KOPT-K1 (cell line): Measurements from ENCODE around the gene DMD.
"Not testable (repeated sequence)": the region's sequence is repeated elsewhere in the genome, so short reads cannot be mapped to it uniquely, and the experiment has no call there.

Experiments used
- H3K27ac ChIP-seq: fragments of 200-600 bp; sonication (generic); 2 replicates; pipeline ENCODE4 v1.5.1; 2016; ENCODE audit warnings: antibody characterized with exemption, mild to moderate bottlenecking, low read depth, low read length; ENCODE audit not compliant: poor library complexity, severe bottlenecking
- H3K36me3 ChIP-seq: fragments of 200-600 bp; sonication (generic); 2 replicates; pipeline ENCODE4 v1.5.1; 2017; ENCODE audit warnings: antibody characterized with exemption, mild to moderate bottlenecking, low read length, moderate library complexity; ENCODE audit not compliant: insufficient read depth
- H3K9me3 ChIP-seq: fragments of 200-600 bp; sonication (generic); 2 replicates; pipeline ENCODE4 v1.5.1; 2017; ENCODE audit warnings: antibody characterized with exemption, low read length, mild to moderate bottlenecking; ENCODE audit not compliant: insufficient read depth, poor library complexity, severe bottlenecking

The DMD gene

GRCh38 chrX:32267796-32268195 is 943.6 kb downstream of the DMD start:
- Histone ChIP-seq H3K27ac (no peak overlapping the region), H3K9me3 (peaks cover 6% of the 10 kb centered on the region), H3K36me3 (no peaks in the 10 kb centered on the region)

DNA sequence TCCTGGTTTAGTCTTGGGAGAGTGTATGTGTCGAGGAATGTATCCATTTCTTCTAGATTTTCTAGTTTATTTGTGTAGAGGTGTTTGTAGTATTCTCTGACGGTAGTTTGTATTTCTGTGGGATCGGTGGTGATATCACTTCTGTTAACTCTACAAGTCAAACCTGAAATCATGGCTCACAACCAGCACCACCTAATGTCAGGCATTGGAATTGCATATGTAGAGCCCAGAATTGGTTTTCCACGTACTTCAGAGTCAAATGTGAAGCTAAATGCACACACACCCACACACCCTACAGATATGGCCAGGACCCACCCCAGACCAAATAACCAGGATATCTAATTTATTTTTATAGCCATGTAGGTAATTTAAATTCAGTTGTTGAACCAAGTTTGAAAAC is 964.7 kb downstream of the DMD start:
- H3K27ac ChIP-seq, H3K9me3 ChIP-seq, H3K36me3 ChIP-seq: not testable (repeated sequence)

- H3K27ac ChIP-seq: no peak overlapping the region
- H3K9me3 ChIP-seq: no peaks in the 10 kb centered on the region
- no peaks in the 10 kb centered on the region for H3K36me3 ChIP-seq
These were observed 1015.7 kb downstream of the DMD start for GRCh38 chrX:32195611-32196010.

DNA sequence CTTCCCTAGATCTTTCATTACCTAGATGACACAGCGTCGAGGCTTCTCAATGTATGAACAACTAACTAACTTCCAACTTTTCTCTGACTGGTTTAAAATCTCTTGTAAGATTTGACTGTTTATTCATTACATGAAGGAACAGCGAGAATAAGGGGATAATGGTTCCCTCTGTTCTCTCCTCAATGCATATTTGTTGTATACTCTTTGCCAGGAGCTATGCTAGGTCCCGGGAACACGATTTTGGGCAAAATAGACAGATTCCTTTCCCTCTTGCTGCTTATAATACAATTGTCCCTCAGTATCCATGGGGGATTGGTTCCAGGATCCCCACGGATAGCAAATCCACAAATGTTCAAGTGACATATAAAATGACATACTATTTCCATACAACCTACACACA is 1020.0 kb downstream of the DMD start:
- Histone ChIP-seq H3K36me3 (no peaks in the 10 kb centered on the region), H3K27ac (no peak overlapping the region), H3K9me3 (no peaks in the 10 kb centered on the region)

GRCh38 chrX:32185160-32185559 is 1026.2 kb downstream of the DMD start:
- Histone ChIP-seq H3K27ac (no peak overlapping the region), H3K36me3 (no peaks in the 10 kb centered on the region), H3K9me3 (no peaks in the 10 kb centered on the region)

- H3K36me3 ChIP-seq: no peaks in the 10 kb centered on the region
- H3K9me3 ChIP-seq: no peaks in the 10 kb centered on the region
- no peak overlapping the region for H3K27ac ChIP-seq
These were observed 1028.3 kb downstream of the DMD start for GRCh38 chrX:32183066-32183465.

DNA sequence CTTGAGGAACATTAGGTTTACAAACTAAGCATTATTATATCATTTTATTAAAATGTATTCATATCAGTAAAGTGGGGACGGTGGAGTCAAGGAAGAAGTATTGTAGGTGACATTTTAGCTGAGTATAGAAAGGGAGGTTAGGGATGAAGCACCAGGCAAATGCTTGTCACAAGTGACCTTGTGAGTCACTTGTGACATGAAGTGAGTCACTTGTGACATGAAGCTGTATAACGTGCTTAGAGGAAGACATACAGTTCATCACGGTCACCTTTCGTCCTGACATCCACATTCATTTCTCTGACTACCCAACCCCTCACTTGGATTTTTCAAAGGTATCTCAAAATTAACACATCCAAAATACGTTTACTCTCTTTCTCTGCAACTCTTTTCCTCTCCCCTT is 1034.8 kb downstream of the DMD start:
- Histone ChIP-seq H3K9me3 (no peaks in the 10 kb centered on the region), H3K27ac (no peak overlapping the region)

GRCh38 chrX:32170481-32170880 is 1040.9 kb downstream of the DMD start:
- H3K27ac ChIP-seq: no peak overlapping the region
- no peaks in the 10 kb centered on the region for H3K36me3 ChIP-seq
- H3K9me3 ChIP-seq: no peaks in the 10 kb centered on the region

More for the DNA sequence above, 1034.8 kb downstream of the DMD start:
- H3K36me3 ChIP-seq: no peaks in the 10 kb centered on the region

DNA sequence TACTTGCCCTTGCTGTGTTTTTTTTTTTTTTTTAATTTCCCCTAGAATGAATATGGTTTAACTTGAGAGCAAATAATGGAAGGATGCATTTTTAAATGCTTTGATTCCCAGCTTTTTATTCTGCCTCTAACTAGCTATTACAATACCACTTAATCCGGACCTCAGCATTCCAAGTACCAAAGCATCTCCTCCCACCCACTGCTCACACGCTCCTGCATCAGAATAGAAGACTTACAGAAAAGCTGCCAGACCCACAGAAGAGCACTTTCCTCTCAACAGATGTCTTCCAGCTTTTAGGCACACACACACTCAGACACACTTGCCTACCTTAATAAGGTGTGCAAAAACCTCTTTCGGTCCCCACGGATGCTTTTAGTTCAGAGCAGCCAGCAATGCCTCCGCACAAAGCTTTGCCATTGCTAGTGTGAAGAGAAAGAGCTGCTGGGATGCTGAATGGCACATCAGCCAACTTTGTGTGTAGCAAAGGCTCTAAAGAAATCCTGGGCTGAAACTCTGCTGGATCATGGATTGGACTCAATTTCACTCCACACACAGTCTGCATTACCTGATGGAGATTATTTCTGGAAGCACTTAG is 1056.2 kb downstream of the DMD start:
- Histone ChIP-seq H3K9me3 (no peaks in the 10 kb centered on the region), H3K36me3 (no peaks in the 10 kb centered on the region), H3K27ac (no peak overlapping the region)

DNA sequence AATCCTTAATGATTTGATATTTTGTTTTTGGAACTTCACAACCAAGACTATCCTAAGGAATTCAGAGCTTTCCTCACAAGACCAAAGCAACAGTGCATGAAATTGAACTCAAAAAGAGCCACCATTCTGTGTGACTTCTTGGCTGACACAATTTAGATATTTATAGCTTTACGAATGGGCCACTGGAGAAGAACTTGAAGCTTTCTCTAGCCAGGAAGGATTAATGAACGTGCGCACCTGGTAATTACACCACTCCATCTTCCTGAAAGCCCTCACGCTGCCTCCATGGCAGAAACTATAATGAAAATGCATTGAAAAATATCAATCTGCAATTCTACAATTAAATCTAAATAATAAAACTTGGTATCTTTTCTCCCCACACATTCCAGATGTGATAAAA is 1057.8 kb downstream of the DMD start:
- Histone ChIP-seq H3K27ac (no peak overlapping the region), H3K36me3 (no peaks in the 10 kb centered on the region), H3K9me3 (no peaks in the 10 kb centered on the region)

GRCh38 chrX:32150141-32150540 is 1061.2 kb downstream of the DMD start:
- H3K27ac ChIP-seq: no peak overlapping the region
- no peaks in the 10 kb centered on the region for H3K36me3 ChIP-seq
- no peaks in the 10 kb centered on the region for H3K9me3 ChIP-seq

DNA sequence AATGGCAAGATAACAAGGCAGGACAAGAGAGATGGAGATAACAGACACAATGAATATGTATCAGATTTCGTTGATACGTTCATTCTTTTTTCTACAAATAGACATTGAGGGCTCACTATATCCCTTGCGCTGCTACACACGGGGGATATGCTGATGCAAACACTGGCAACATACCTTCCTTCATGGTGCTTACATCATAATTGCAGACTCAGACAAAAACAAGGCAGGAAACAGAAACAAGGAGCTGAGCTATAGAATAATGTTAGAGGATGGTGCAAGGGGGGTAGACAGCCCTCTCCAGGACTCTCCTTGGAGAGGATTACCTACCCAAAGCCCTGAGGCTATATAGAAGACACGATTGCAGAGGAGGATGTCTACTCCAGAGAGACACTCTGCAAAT is 1069.5 kb downstream of the DMD start:
- Histone ChIP-seq H3K9me3 (no peaks in the 10 kb centered on the region), H3K36me3 (no peaks in the 10 kb centered on the region), H3K27ac (no peak overlapping the region)

DNA sequence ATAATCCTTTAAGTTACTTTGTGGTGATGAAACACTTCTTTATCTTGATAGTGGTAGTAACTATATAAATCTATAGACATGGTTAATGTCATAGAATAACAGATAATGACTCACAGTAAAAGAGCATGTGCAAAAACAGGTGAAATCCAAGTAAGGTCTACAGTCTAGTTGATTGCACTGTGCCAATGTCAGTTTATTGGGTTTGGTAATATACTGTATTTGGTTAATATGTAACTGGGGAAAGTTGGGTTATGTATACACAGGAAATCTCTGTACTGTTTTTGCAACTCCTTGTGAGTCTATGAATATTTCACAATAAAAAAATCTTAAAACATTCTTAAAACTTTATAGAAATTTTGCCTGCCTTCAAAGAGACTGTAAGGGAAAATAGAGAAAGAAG is 1071.9 kb downstream of the DMD start:
- Histone ChIP-seq H3K36me3 (no peaks in the 10 kb centered on the region), H3K27ac (no peak overlapping the region), H3K9me3 (no peaks in the 10 kb centered on the region)

DNA sequence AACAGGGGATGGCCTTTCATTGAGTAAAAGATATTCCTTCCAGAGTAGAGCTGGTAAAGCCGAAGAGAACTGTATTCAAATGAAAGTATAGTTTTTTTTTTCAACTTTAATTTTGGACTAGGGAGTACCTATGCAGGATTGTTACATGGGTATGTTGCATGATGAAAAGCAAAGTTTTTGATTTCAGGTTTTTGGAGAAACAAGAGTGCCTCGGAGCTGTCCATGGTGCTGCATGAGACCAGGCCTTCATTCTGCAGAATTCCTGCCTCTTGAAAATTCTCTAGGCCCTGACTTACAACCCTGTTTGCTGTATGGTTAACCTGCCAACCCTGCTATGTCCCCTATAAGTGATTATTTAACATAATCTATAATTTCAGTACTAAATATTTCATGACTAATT is 1073.8 kb downstream of the DMD start:
- Histone ChIP-seq H3K9me3 (no peaks in the 10 kb centered on the region), H3K36me3 (no peaks in the 10 kb centered on the region), H3K27ac (no peak overlapping the region)

- Histone ChIP-seq H3K9me3 (no peaks in the 10 kb centered on the region), H3K27ac (no peak overlapping the region), H3K36me3 (no peaks in the 10 kb centered on the region)
These were observed 1084.4 kb downstream of the DMD start for GRCh38 chrX:32126997-32127396.

GRCh38 chrX:32118832-32119231 is 1092.5 kb downstream of the DMD start:
- H3K36me3 ChIP-seq: no peaks in the 10 kb centered on the region
- no peaks in the 10 kb centered on the region for H3K9me3 ChIP-seq
- H3K27ac ChIP-seq: no peak overlapping the region

DNA sequence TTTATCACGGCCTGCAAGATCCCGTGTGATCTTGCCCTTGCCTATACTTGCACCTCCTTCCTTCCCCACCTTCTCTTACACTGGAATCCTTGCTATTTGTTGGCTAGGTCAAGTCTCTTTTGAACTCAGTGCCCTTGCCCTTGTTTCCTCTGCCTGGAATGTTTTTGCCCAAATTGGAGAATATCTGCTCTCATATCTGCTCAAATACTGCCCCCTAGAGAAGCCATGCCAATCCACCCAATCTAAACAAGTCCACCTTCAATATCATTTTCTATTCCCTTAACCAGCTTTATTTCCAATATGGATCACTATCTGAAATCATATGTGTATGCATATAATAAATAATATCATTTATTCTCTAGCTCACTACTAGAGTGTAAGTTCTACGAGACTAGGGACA is 1095.3 kb downstream of the DMD start:
- no peaks in the 10 kb centered on the region for H3K9me3 ChIP-seq
- no peaks in the 10 kb centered on the region for H3K36me3 ChIP-seq
- H3K27ac ChIP-seq: no peak overlapping the region
